Measurements from ENCODE around the gene RNF130. TPM values are rescaled to one million over a fixed set of nuclear protein-coding genes. Genes with fewer than 3 reads are reported as not detected.

The RNF130 gene
- total RNA-seq, 1 donor from 2014 or later: 45.9 TPM

GRCh38 chr5:179930788-179931473 is 140.6 kb downstream of the RNF130 start:
- TF ChIP-seq CTCF (IDR thresholded peaks at IDR 0.05; ENCODE audit: borderline replicate concordance): no peak
- Histone ChIP-seq H3K36me3 (no peaks in the 10 kb centered on the region), H3K4me1 (no peaks in the 10 kb centered on the region), H3K4me3 (no peak overlapping the region), H3K9me3 (replicated peaks) (no peaks in the 10 kb centered on the region), H3K27me3 (ENCODE audit: low read depth) (no peaks in the 10 kb centered on the region), H3K27ac (replicated peaks) (no peak overlapping the region)
- no peak for DNase-seq
- intact Hi-C loops (cut with micrococcal nuclease): no loop called here

- DNase-seq: no peak
- intact Hi-C loops (cut with micrococcal nuclease): no loop called here
- Histone ChIP-seq H3K9me3 (replicated peaks) (no peaks in the 10 kb centered on the region), H3K4me3 (no peak overlapping the region), H3K36me3 (no peaks in the 10 kb centered on the region), H3K27ac (replicated peaks) (no peak overlapping the region), H3K4me1 (no peaks in the 10 kb centered on the region), H3K27me3 (ENCODE audit: low read depth) (no peaks in the 10 kb centered on the region)
- TF ChIP-seq CTCF (IDR thresholded peaks at IDR 0.05; ENCODE audit: borderline replicate concordance): no peak
These were observed 143.7 kb downstream of the RNF130 start for GRCh38 chr5:179927824-179928223.

- TF ChIP-seq CTCF (IDR thresholded peaks at IDR 0.05; ENCODE audit: borderline replicate concordance): no peak
- Histone ChIP-seq H3K4me3 (no peak overlapping the region), H3K27ac (replicated peaks) (no peak overlapping the region), H3K27me3 (ENCODE audit: low read depth) (no peaks in the 10 kb centered on the region), H3K9me3 (replicated peaks) (no peaks in the 10 kb centered on the region), H3K36me3 (no peaks in the 10 kb centered on the region), H3K4me1 (no peaks in the 10 kb centered on the region)
- no peak for DNase-seq
- intact Hi-C loops (cut with micrococcal nuclease): no loop called here
These were observed 144.9 kb downstream of the RNF130 start for GRCh38 chr5:179926657-179927056.

GRCh38 chr5:179923436-179923835 is 148.1 kb downstream of the RNF130 start:
- no peak overlapping the region for H3K27ac ChIP-seq (replicated peaks)
- H3K4me3 ChIP-seq: no peak overlapping the region
- no peaks in the 10 kb centered on the region for H3K4me1 ChIP-seq
- intact Hi-C loops (cut with micrococcal nuclease): no loop called here
- DNase-seq: no peak
- H3K27me3 ChIP-seq (ENCODE audit: low read depth): no peaks in the 10 kb centered on the region
- H3K9me3 ChIP-seq (replicated peaks): no peaks in the 10 kb centered on the region
- H3K36me3 ChIP-seq: no peaks in the 10 kb centered on the region
- TF ChIP-seq CTCF (IDR thresholded peaks at IDR 0.05; ENCODE audit: borderline replicate concordance): no peak

- Histone ChIP-seq H3K4me3 (no peak overlapping the region), H3K27ac (replicated peaks) (no peak overlapping the region), H3K4me1 (no peaks in the 10 kb centered on the region), H3K27me3 (ENCODE audit: low read depth) (peaks cover 5% of the 10 kb centered on the region), H3K36me3 (no peaks in the 10 kb centered on the region), H3K9me3 (replicated peaks) (no peaks in the 10 kb centered on the region)
- TF ChIP-seq CTCF (IDR thresholded peaks at IDR 0.05; ENCODE audit: borderline replicate concordance): no peak
- intact Hi-C loops (cut with micrococcal nuclease): no loop called here
- DNase-seq: no peak
These were observed 151.4 kb downstream of the RNF130 start for GRCh38 chr5:179920175-179920574.
